ENCODE data around the gene CNTLN. TPM values are rescaled to one million over a fixed set of nuclear protein-coding genes. Genes with fewer than 3 reads are reported as not detected.
"Not testable (repeated sequence)": the region's sequence is repeated elsewhere in the genome, so short reads cannot be mapped to it uniquely, and the experiment has no call there.

CNTLN gene
- total and polyA plus RNA-seq, 2 experiments from 2014 or later, result 2.9 to 4.3 TPM

- Histone ChIP-seq H3K27me3 (no peaks in the 10 kb centered on the region), H3K4me3 (no peak overlapping the region), H3K9me3 (ENCODE audit: low read depth) (no peaks in the 10 kb centered on the region), H3K27ac (no peak overlapping the region), H3K4me1 (ENCODE audit: low read depth) (no peaks in the 10 kb centered on the region), H3K36me3 (no peaks in the 10 kb centered on the region)
- DNase-seq (ENCODE audit: low read depth in 1 of 2, low spot score in 1 of 2), result no peak
- no peak for TF ChIP-seq CTCF (IDR thresholded peaks at IDR 0.05; ENCODE audit: low read depth, low read length)
Observed at GRCh38 chr9:17272536-17272935, 137.7 kb downstream of the CNTLN start.

- no peaks in the 10 kb centered on the region for H3K4me1 ChIP-seq (ENCODE audit: low read depth)
- no peaks in the 10 kb centered on the region for H3K36me3 ChIP-seq
- no peaks in the 10 kb centered on the region for H3K27me3 ChIP-seq
- peak in 1 of 2 donors; percentile 63 for DNase-seq (ENCODE audit: low read depth in 1 of 2, low spot score in 1 of 2)
- H3K4me3 ChIP-seq, result no peak overlapping the region
- no peak for TF ChIP-seq CTCF (IDR thresholded peaks at IDR 0.05; ENCODE audit: low read depth, low read length)
- H3K27ac ChIP-seq, result no peak overlapping the region
- no peaks in the 10 kb centered on the region for H3K9me3 ChIP-seq (ENCODE audit: low read depth)
Observed at GRCh38 chr9:17280350-17281012, 145.6 kb downstream of the CNTLN start.

GRCh38 chr9:17290673-17291072, 155.8 kb downstream of the CNTLN start:
- H3K4me3 ChIP-seq; H3K36me3 ChIP-seq; DNase-seq (ENCODE audit: low read depth in 1 of 2, low spot score in 1 of 2); H3K27me3 ChIP-seq; H3K4me1 ChIP-seq (ENCODE audit: low read depth); H3K27ac ChIP-seq; H3K9me3 ChIP-seq (ENCODE audit: low read depth): not testable (repeated sequence)

GRCh38 chr9:17291766-17292165, 156.9 kb downstream of the CNTLN start:
- no peaks in the 10 kb centered on the region for H3K4me1 ChIP-seq (ENCODE audit: low read depth)
- no peak overlapping the region for H3K27ac ChIP-seq
- no peak overlapping the region for H3K4me3 ChIP-seq
- H3K27me3 ChIP-seq, result no peaks in the 10 kb centered on the region
- peak in 1 of 2 donors; percentile 3 for DNase-seq (ENCODE audit: low read depth in 1 of 2, low spot score in 1 of 2)
- H3K9me3 ChIP-seq (ENCODE audit: low read depth), result no peaks in the 10 kb centered on the region
- no peak for TF ChIP-seq CTCF (IDR thresholded peaks at IDR 0.05; ENCODE audit: low read depth, low read length)
- no peaks in the 10 kb centered on the region for H3K36me3 ChIP-seq

- Histone ChIP-seq H3K9me3 (ENCODE audit: low read depth) (no peaks in the 10 kb centered on the region), H3K27ac (no peak overlapping the region), H3K4me1 (ENCODE audit: low read depth) (no peaks in the 10 kb centered on the region), H3K4me3 (no peak overlapping the region), H3K36me3 (no peaks in the 10 kb centered on the region), H3K27me3 (no peaks in the 10 kb centered on the region)
- TF ChIP-seq CTCF (IDR thresholded peaks at IDR 0.05; ENCODE audit: low read depth, low read length), result no peak
- DNase-seq (ENCODE audit: low read depth in 1 of 2, low spot score in 1 of 2), result no peak
Observed at GRCh38 chr9:17293685-17294084, 158.8 kb downstream of the CNTLN start.

- DNase-seq (ENCODE audit: low read depth in 1 of 2, low spot score in 1 of 2), result no peak
Observed at GRCh38 chr9:17294822-17295624, 160.2 kb downstream of the CNTLN start.

More at GRCh38 chr9:17294822-17295624, 160.2 kb downstream of the CNTLN start:
- no peak for TF ChIP-seq CTCF (IDR thresholded peaks at IDR 0.05; ENCODE audit: low read depth, low read length)
- Histone ChIP-seq H3K27ac (no peak overlapping the region), H3K27me3 (no peaks in the 10 kb centered on the region), H3K4me3 (no peak overlapping the region), H3K4me1 (ENCODE audit: low read depth) (no peaks in the 10 kb centered on the region), H3K9me3 (ENCODE audit: low read depth) (no peaks in the 10 kb centered on the region), H3K36me3 (no peaks in the 10 kb centered on the region)

Measured in cardiac muscle cell (in vitro differentiated cells and primary cell).